HepG2 (cell line): Measurements from ENCODE around the gene PCBP1. TPM values are rescaled to one million over a fixed set of nuclear protein-coding genes. Genes with fewer than 3 reads are reported as not detected.

Experiments used
- ARHGAP35 ChIP-seq: sonication (generic); formaldehyde crosslinking; IDR thresholded peaks from 2 replicates; pipeline ENCODE4 v1.9.0; 2022; ENCODE audit warnings: mild to moderate bottlenecking, inconsistent platforms, moderate library complexity, missing genetic modification reagents, borderline replicate concordance
- FUBP1 ChIP-seq: sonication (generic); formaldehyde crosslinking; IDR thresholded peaks from 2 replicates; pipeline ENCODE4 v1.5.1; 2020; ENCODE audit warnings: missing genetic modification reagents, mild to moderate bottlenecking, borderline replicate concordance
- GATAD1 ChIP-seq: IDR thresholded peaks from 2 replicates; pipeline ENCODE4 v1.6.1; 2016; ENCODE audit warnings: missing genetic modification reagents, missing compliant biosample characterization
- HDAC6 ChIP-seq: fragments of 200-600 bp; sonication (generic); IDR thresholded peaks from 2 replicates; pipeline ENCODE4 v1.7.0; 2017; ENCODE audit warnings: mild to moderate bottlenecking, antibody characterized with exemption, low read length, low read depth
- MAF1 ChIP-seq: sonication (generic); formaldehyde crosslinking; IDR thresholded peaks from 2 replicates; pipeline ENCODE4 v1.5.0; 2020; ENCODE audit warnings: missing genetic modification reagents, borderline replicate concordance
- MBD4 ChIP-seq: IDR thresholded peaks from 2 replicates; pipeline ENCODE4 v1.6.1; 2012; ENCODE audit warnings: low read length, inconsistent platforms, borderline replicate concordance
- POLR2AphosphoS5 ChIP-seq: IDR thresholded peaks from 2 replicates; pipeline ENCODE4 v1.6.1; 2012; ENCODE audit warnings: low read depth, low read length
- SAFB2 ChIP-seq: sonication (generic); formaldehyde crosslinking; IDR thresholded peaks from 2 replicates; pipeline ENCODE4 v1.5.1; 2020; ENCODE audit warnings: missing genetic modification reagents, low read depth, mild to moderate bottlenecking, borderline replicate concordance
- SSRP1 ChIP-seq: IDR thresholded peaks from 2 replicates; pipeline ENCODE4 v1.6.1; 2016; ENCODE audit warnings: control low read depth
- STAT5B ChIP-seq: sonication (generic); formaldehyde crosslinking; IDR thresholded peaks from 2 replicates; pipeline ENCODE4 v1.4.0; 2020; ENCODE audit warnings: missing genetic modification reagents
- ZBTB40 ChIP-seq, 2 experiments: fragments of 450-650 bp in 1 of 2; sonication (generic) in 1 of 2; formaldehyde crosslinking in 1 of 2; IDR thresholded peaks; 2 replicates each; pipeline versions ENCODE4 v1.6.1 to v1.8.0; 2016 to 2022; ENCODE audit warnings: antibody characterized with exemption in 1 of 2, mild to moderate bottlenecking in 1 of 2, missing genetic modification reagents in 1 of 2
- ZC3H13 ChIP-seq: sonication (generic); formaldehyde crosslinking; IDR thresholded peaks from 2 replicates; pipeline ENCODE4 v1.8.1; 2023; ENCODE audit warnings: mild to moderate bottlenecking, missing genetic modification reagents, moderate library complexity
- ZNF563 ChIP-seq: sonication (generic); formaldehyde crosslinking; IDR thresholded peaks from 2 replicates; pipeline ENCODE4 v1.8.0; 2022; ENCODE audit warnings: mild to moderate bottlenecking, moderate library complexity, missing genetic modification reagents
- ZNF670 ChIP-seq: sonication (generic); formaldehyde crosslinking; IDR thresholded peaks from 2 replicates; pipeline ENCODE4 v1.8.0; 2022; ENCODE audit warnings: mild to moderate bottlenecking, missing genetic modification reagents, borderline replicate concordance
- ZNF674 ChIP-seq: sonication (generic); formaldehyde crosslinking; IDR thresholded peaks from 2 replicates; pipeline ENCODE4 v1.5.0; 2020; ENCODE audit warnings: low read depth, mild to moderate bottlenecking, missing genetic modification reagents
- ZNF747 ChIP-seq: sonication (generic); formaldehyde crosslinking; IDR thresholded peaks from 2 replicates; pipeline ENCODE4 v1.8.1; 2023; ENCODE audit warnings: missing genetic modification reagents, mild to moderate bottlenecking, borderline replicate concordance
- polyA plus RNA-seq, 8 experiments: library from polyadenylated mRNA; depleted of rRNA in 3 of 8; stranded (reverse) in 7 of 8; unstranded in 1 of 8; fragments of >200 nt; fragmentation: Illumina TruSeq in 4 of 8; extraction: Trizol in 4 of 8; gene quantifications; 2 replicates each; pipeline versions ENCODE4 v1.2.1 to v1.2.3, GENCODE V29; 2011 to 2016; ENCODE audit warnings: low read depth in 4 of 8, missing spikeins in 1 of 8, mixed read lengths in 1 of 8; ENCODE audit not compliant: insufficient read depth in 1 of 8
- total RNA-seq, 5 experiments: library from RNA; depleted of rRNA; stranded (reverse); fragments of >200 nt; fragmentation: Illumina TruSeq; extraction: Trizol; gene quantifications; 2 replicates each; pipeline ENCODE4 v1.2.3, GENCODE V29; 2016; ENCODE audit warnings: low read depth in 1 of 5

Gene PCBP1
- total and polyA plus RNA-seq, 2 of the 13 experiments (the other 11 are each of a cell fraction or from before 2014, with no cell fraction given) = 32.0 to 137 TPM

GRCh38 chr2:70088598-70089219 lies 1.4 kb downstream of the PCBP1 start (continued):
- TF ChIP-seq ZNF670 (CRISPR knock-in tag) (no peak), ARHGAP35 (no peak; the same call in 1 of the 2 replicates), POLR2AphosphoS5 (peak; percentile 55), SSRP1 (CRISPR knock-in tag) (0 out of 2 replicates have a peak, but pooled peaks have one; percentile 2), ZNF747 (0 out of 2 replicates have a peak, but pooled peaks have one; percentile 2), ZC3H13 (peak; percentile 94; the same call in 1 of the 2 replicates), MBD4 (peak; percentile 85; the same call in 1 of the 2 replicates), ZNF674 (CRISPR knock-in tag) (0 out of 2 replicates have a peak, but pooled peaks have one; percentile 34), FUBP1 (CRISPR knock-in tag) (0 out of 2 replicates have a peak, but pooled peaks have one; percentile 13), SAFB2 (CRISPR knock-in tag) (0 out of 2 replicates have a peak, but pooled peaks have one; percentile 55), HDAC6 (peak; percentile 54; the same call in 1 of the 2 replicates), ZNF563 (no peak), ZBTB40 (IDR thresholded peaks at IDR 0.05) (0 out of 2 replicates have a peak, but pooled peaks have one; percentile 15), ZBTB40 (CRISPR knock-in tag; IDR thresholded peaks at IDR 0.05) (no peak), STAT5B (CRISPR knock-in tag) (no peak), MAF1 (CRISPR knock-in tag) (0 out of 2 replicates have a peak, but pooled peaks have one; percentile 1), GATAD1 (CRISPR knock-in tag) (0 out of 2 replicates have a peak, but pooled peaks have one; percentile 3)
